Gastroesophageal sphincter (tissue), 4 donors: Measurements from ENCODE around the gene PLEKHN1. TPM values are rescaled to one million over a fixed set of nuclear protein-coding genes. Genes with fewer than 3 reads are reported as not detected.

ENCODE experiments used
- ATAC-seq: fragments of 150-250 bp; one replicate; pipeline ENCODE4 v1.9.1; 2016; ENCODE audit warnings: mild to moderate bottlenecking, moderate library complexity
- H3K27ac ChIP-seq, 4 donors: fragments of 200-600 bp; sonication (generic) in 3 of 4; 1 replicate in 3 of 4; 2 replicates in 1 of 4; pipeline ENCODE4 v1.5.1; 2016 to 2019
- H3K27me3 ChIP-seq: fragments of 200-600 bp; sonication (generic); one replicate; pipeline ENCODE4 v1.5.1; 2019
- H3K36me3 ChIP-seq, 2 donors: fragments of 200-600 bp; sonication (generic); one replicate each; pipeline ENCODE4 v1.5.1; 2019; ENCODE audit warnings: control low read depth in 1 of 2
- H3K4me1 ChIP-seq, 3 donors: fragments of 200-600 bp; sonication (generic); 1 replicate in 2 of 3; 2 replicates in 1 of 3; pipeline ENCODE4 v1.5.1; 2016 to 2019; ENCODE audit warnings: control low read depth in 2 of 3
- H3K4me3 ChIP-seq, 2 donors: fragments of 200-600 bp; sonication (generic); one replicate each; pipeline ENCODE4 v1.5.1; 2019; ENCODE audit warnings: mild to moderate bottlenecking in 1 of 2, moderate library complexity in 1 of 2
- H3K9me3 ChIP-seq, 3 donors: fragments of 200-600 bp; sonication (generic); one replicate each; pipeline ENCODE4 v1.5.1; 2017 to 2019; ENCODE audit warnings: control low read depth in 2 of 3
- EP300 ChIP-seq: sonication (generic); formaldehyde crosslinking; IDR thresholded peaks from one replicate; pipeline ENCODE4 v1.6.1; 2017; ENCODE audit warnings: antibody characterized with exemption, mild to moderate bottlenecking
- POLR2A ChIP-seq, 2 donors: fragments of 450-650 bp; IDR thresholded peaks; one replicate each; pipeline ENCODE4 v1.6.1; 2017; ENCODE audit warnings: antibody characterized with exemption in 2 of 2, mild to moderate bottlenecking in 2 of 2, moderate library complexity in 1 of 2
- POLR2AphosphoS5 ChIP-seq: sonication (generic); formaldehyde crosslinking; IDR thresholded peaks from one replicate; pipeline ENCODE4 v1.6.1; 2017; ENCODE audit warnings: antibody characterized with exemption
- WGBS, 2 donors: methylation state at CpG; one replicate each; pipeline ENCODE4 v1.1.5; 2018; ENCODE audit warnings: low coverage in 1 of 2; 5-methylcytosine and 5-hydroxymethylcytosine counted together
- total RNA-seq, 4 donors: library from RNA; depleted of rRNA; stranded (reverse); fragments of >200 nt; gene quantifications; one replicate each; pipeline ENCODE4 v1.1.0, GENCODE V29; 2016
- TF ChIP-seq, protein P1 (sequence below), 4 experiments: fragments of 200-600 bp in 2 of 4; fragments of 450-650 bp in 2 of 4; sonication (generic) in 1 of 4; IDR thresholded peaks; one replicate each; pipeline ENCODE4 v1.5.1; 2017 to 2019; ENCODE audit warnings: antibody characterized with exemption in 4 of 4, mild to moderate bottlenecking in 2 of 4, moderate library complexity in 2 of 4

Gene PLEKHN1
- total RNA-seq, 4 donors from 2014 or later: 0.62 to 2.3 TPM; not detected in 2

DNA sequence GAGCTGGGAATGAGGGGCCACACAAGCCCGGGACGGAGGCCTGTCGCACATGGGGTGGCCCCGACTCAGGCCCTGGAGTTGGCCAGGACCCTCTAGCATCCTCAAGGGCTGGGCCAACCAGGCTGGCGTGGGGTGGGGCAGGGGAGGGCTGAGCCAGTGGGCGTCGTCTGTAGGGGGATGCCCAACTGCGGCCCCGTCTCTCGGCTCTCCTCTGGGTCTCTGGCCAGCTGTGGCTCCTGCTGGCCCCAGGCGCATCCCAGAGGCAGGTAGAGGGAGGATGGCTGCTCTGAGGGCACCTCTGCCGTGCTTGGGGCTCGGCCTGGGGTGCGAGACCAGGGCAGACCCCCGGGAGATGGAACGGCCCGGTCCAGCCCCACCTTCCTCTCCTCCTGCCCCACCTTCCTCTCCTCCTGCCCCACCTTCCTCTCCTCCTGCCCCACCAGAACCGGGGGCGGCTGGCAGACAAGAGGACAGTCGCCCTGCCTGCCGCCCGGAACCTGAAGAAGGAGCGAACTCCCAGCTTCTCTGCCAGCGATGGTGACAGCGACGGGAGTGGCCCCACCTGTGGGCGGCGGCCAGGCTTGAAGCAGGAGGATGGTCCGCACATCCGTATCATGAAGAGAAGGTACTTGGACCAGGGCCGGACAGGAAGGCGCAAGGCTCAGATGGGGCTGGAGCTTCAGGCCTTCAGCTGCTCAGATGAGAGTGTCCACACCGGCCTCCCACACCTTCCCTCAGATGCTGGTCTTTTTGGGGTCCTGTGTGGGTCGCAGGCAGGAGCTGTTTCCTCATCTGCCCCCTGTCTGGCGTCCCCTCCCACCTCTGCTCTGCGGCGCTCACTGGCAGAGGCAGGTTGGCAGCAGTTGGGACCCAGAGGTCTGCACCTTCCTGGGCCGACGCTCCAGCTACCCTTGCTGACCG lies 36.3 kb upstream of the PLEKHN1 start:
- Histone ChIP-seq H3K27ac (no peak overlapping the region), H3K9me3 (no peaks in the 10 kb centered on the region), H3K36me3 (no peaks in the 10 kb centered on the region), H3K4me3 (no peak overlapping the region), H3K27me3 (peaks cover 89% of the 10 kb centered on the region), H3K4me1 (peaks cover 0 to 25% (median 8%) of the 10 kb centered on the region in 3 donors)
- TF ChIP-seq EP300 (no peak), POLR2AphosphoS5 (no peak), POLR2A (IDR thresholded peaks at IDR 0.05) (no peak)
- TF ChIP-seq, protein P1, sequence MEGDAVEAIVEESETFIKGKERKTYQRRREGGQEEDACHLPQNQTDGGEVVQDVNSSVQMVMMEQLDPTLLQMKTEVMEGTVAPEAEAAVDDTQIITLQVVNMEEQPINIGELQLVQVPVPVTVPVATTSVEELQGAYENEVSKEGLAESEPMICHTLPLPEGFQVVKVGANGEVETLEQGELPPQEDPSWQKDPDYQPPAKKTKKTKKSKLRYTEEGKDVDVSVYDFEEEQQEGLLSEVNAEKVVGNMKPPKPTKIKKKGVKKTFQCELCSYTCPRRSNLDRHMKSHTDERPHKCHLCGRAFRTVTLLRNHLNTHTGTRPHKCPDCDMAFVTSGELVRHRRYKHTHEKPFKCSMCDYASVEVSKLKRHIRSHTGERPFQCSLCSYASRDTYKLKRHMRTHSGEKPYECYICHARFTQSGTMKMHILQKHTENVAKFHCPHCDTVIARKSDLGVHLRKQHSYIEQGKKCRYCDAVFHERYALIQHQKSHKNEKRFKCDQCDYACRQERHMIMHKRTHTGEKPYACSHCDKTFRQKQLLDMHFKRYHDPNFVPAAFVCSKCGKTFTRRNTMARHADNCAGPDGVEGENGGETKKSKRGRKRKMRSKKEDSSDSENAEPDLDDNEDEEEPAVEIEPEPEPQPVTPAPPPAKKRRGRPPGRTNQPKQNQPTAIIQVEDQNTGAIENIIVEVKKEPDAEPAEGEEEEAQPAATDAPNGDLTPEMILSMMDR (IDR thresholded peaks at IDR 0.05): no peak
- WGBS, 2 donors: 98% methylated on average over 8 of the region's 40 CpGs; no CpG with 5 or more reads in 1 of the 2 donors
- no peak for ATAC-seq

DNA sequence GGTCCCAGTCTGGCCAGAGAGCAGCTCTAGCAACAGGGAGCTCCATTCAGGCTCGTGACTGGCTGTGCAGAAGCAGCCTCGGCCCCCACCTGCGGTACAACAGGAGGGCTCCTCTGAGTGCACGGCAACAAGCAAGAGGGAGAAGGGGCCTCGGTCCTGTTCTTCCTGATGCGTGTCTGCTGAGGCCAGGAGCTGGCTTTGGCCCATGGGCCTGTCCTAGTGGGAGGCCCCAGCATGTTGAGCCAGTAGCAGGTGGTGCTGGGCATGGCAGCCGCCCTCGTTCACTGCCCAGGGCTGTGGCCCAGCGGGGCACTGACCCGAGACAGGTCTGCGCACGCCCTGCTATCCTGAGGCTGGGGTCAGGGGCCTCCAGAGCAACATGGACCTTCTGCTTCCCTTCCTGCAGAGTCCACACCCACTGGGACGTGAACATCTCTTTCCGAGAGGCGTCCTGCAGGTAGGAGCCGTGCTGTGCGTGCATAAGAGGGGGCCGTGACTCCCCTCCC lies 35.6 kb upstream of the PLEKHN1 start:
- Histone ChIP-seq H3K36me3 (no peaks in the 10 kb centered on the region), H3K27me3 (peaks cover 89% of the 10 kb centered on the region), H3K4me1 (peaks cover 0 to 25% (median 8%) of the 10 kb centered on the region in 3 donors), H3K4me3 (no peak overlapping the region), H3K9me3 (no peaks in the 10 kb centered on the region), H3K27ac (no peak overlapping the region)
- WGBS, 2 donors: 70% methylated on average over 2 of the region's 18 CpGs; no CpG with 5 or more reads in 1 of the 2 donors
- no peak for ATAC-seq
- TF ChIP-seq POLR2A (IDR thresholded peaks at IDR 0.05) (no peak), POLR2AphosphoS5 (no peak), EP300 (no peak)
- TF ChIP-seq, protein P1 (IDR thresholded peaks at IDR 0.05): no peak

DNA sequence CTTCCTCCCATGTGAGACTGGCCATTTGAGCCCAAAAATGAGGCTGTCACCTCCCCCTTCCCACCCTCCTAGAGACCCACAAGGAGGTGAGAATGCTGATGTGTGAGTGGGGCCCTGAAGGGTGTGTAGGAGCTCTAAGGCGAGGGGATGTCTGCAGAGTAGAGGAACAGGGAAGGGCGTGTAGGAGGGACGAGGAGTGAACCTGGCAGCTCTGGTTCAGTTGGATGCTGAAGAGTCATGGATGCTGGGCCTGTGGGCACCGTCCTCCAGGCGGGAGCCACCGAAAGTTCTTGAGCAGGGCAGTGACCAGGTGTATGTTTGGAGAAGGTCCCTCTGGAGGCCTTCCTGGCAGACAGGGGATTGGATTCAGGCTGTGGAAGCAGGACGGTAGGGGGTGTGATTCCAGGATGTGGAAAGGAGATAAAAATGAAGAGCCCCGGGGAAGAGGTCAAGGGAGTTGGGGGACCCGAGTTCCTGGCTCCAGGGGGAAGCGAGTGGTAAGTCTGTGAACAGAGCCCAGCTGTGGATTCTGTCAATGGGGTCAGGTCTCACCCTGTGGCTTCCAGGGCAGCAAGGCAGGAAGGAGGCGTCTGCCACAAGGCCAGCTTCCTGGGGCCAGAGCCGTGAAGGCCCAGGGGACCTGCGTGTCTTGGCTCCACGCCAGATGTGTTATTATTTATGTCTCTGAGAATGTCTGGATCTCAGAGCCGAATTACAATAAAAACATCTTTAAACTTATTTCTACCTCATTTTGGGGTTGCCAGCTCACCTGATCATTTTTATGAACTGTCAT lies 34.7 kb upstream of the PLEKHN1 start:
- TF ChIP-seq, protein P1 (IDR thresholded peaks at IDR 0.05): no peak
- peaks cover 0 to 22% (median 6%) of the 10 kb centered on the region in 3 donors for H3K4me1 ChIP-seq
- no peak for ATAC-seq
- no peak overlapping the region for H3K27ac ChIP-seq
- peaks cover 89% of the 10 kb centered on the region for H3K27me3 ChIP-seq
- no peaks in the 10 kb centered on the region for H3K36me3 ChIP-seq
- 58 to 67% methylated on average over 8 to 13 of the region's 15 CpGs for WGBS, 2 donors
- no peak overlapping the region for H3K4me3 ChIP-seq
- H3K9me3 ChIP-seq: no peaks in the 10 kb centered on the region

DNA sequence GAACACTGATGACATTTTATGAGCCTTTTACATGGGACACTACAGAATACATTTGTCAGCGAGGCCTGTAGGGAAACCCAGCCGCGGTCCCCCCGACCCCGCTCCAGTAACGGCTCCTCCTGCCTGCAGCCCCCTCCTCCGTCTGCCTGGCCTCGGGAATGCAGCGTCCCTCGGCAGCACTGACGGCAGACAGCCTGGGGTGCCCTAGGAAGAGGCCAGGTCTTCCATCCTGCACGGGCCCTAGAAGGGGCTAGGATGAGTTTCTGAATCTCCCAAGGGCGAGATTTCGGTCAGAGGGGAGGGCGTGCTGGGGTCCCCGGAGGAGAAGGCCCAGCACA lies 34.1 kb upstream of the PLEKHN1 start:
- Histone ChIP-seq H3K27ac (no peak overlapping the region), H3K4me3 (no peak overlapping the region), H3K4me1 (peaks cover 0 to 16% (median 6%) of the 10 kb centered on the region in 3 donors), H3K36me3 (no peaks in the 10 kb centered on the region), H3K27me3 (peaks cover 89% of the 10 kb centered on the region), H3K9me3 (no peaks in the 10 kb centered on the region)
- no peak for TF ChIP-seq EP300
- no peak for TF ChIP-seq POLR2AphosphoS5
- no peak for TF ChIP-seq POLR2A (IDR thresholded peaks at IDR 0.05)
- TF ChIP-seq, protein P1 (IDR thresholded peaks at IDR 0.05): no peak
- no peak for ATAC-seq
- WGBS, 2 donors: no CpG with 5 or more reads among the region's 16 CpGs
